GM06990 (cell line): ENCODE results near the gene ABHD12.

ENCODE experiments used
- DNase-seq: peaks from one replicate; pipeline ENCODE4 v3.0.0-alpha.2; 2011; ENCODE audit not compliant: insufficient read length; ENCODE audit errors: extremely low read depth
- H3K27me3 ChIP-seq: replicated peaks from 2 replicates; pipeline ENCODE4 v1.6.0; 2011; ENCODE audit warnings: low read length; ENCODE audit not compliant: control insufficient read depth, insufficient read depth
- H3K36me3 ChIP-seq: 2 replicates; pipeline ENCODE4 v1.5.1; 2011; ENCODE audit warnings: low read length; ENCODE audit not compliant: control insufficient read depth, insufficient read depth
- H3K4me3 ChIP-seq: replicated peaks from 2 replicates; pipeline ENCODE4 v1.5.1; 2011; ENCODE audit warnings: low read depth, mild to moderate bottlenecking, control low read depth, low read length
- CTCF ChIP-seq: IDR thresholded peaks from 2 replicates; pipeline ENCODE4 v1.5.1; 2011; ENCODE audit warnings: low read length, control low read depth, mild to moderate bottlenecking, inconsistent platforms; ENCODE audit not compliant: insufficient read depth, poor library complexity, severe bottlenecking

ABHD12 gene

GRCh38 chr20:25285856-25286798 is 104.5 kb downstream of the ABHD12 start:
- no peak for TF ChIP-seq CTCF
- no peak overlapping the region for H3K4me3 ChIP-seq
- DNase-seq, result no peak
- no peaks in the 10 kb centered on the region for H3K27me3 ChIP-seq
- peaks cover 37% of the 10 kb centered on the region for H3K36me3 ChIP-seq

GRCh38 chr20:25285091-25285647 is 105.5 kb downstream of the ABHD12 start:
- H3K36me3 ChIP-seq, result peaks cover 41% of the 10 kb centered on the region
- DNase-seq, result no peak
- no peaks in the 10 kb centered on the region for H3K27me3 ChIP-seq
- no peak for TF ChIP-seq CTCF
- no peak overlapping the region for H3K4me3 ChIP-seq

DNA sequence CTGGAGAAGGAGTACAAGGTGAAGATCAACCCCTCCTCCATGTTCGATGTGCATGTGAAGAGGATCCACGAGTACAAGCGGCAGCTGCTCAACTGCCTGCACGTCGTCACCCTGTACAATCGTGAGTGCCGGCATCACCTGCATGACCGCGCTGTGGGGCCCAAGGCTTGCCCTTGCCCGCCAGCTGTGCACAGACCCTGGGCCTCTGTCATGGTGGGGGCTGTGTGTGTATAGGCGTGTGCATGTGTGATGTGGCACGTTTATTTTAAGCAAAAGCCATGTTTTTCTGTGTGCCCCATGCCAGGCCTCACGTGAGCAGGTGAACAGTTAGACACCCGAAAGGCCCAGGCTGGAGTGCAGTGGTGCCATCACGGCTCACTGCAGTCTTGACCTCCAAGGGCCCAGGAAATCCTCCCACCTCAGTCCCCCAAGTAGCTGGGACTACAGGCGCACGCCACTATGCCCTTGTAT is 106.5 kb downstream of the ABHD12 start:
- H3K27me3 ChIP-seq, result no peaks in the 10 kb centered on the region
- H3K36me3 ChIP-seq, result peaks cover 43% of the 10 kb centered on the region
- TF ChIP-seq CTCF, result no peak
- DNase-seq, result no peak
- H3K4me3 ChIP-seq, result no peak overlapping the region

- H3K36me3 ChIP-seq, result peaks cover 42% of the 10 kb centered on the region
- no peak overlapping the region for H3K4me3 ChIP-seq
- DNase-seq, result no peak
- no peak for TF ChIP-seq CTCF
- no peaks in the 10 kb centered on the region for H3K27me3 ChIP-seq
These were observed 107.2 kb downstream of the ABHD12 start for GRCh38 chr20:25283221-25283951.

DNA sequence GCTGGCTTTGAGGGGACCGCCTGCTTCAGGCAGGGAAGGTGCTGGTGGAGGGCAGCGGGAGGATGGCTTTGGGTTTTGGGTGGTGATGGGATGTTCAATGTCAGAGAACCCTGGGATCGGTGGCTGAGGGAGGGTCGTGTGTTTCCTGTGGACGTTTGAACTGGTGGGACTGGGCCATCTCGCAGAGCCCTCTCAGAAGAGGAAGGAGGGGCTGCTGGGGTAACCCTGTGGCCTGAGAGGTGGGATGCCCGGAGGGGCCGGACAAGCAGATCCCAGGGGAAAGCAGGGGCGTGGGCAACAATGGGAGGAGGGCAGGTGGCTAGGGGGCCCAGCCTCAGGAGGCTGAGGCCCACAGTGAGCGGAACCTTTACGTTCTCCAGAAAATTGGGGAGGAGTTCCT is 107.8 kb downstream of the ABHD12 start:
- no peak for TF ChIP-seq CTCF
- Histone ChIP-seq H3K4me3 (no peak overlapping the region), H3K36me3 (peaks cover 47% of the 10 kb centered on the region), H3K27me3 (no peaks in the 10 kb centered on the region)
- no peak for DNase-seq
